ENCODE measurements around the gene CORO7.

The CORO7 gene

DNA sequence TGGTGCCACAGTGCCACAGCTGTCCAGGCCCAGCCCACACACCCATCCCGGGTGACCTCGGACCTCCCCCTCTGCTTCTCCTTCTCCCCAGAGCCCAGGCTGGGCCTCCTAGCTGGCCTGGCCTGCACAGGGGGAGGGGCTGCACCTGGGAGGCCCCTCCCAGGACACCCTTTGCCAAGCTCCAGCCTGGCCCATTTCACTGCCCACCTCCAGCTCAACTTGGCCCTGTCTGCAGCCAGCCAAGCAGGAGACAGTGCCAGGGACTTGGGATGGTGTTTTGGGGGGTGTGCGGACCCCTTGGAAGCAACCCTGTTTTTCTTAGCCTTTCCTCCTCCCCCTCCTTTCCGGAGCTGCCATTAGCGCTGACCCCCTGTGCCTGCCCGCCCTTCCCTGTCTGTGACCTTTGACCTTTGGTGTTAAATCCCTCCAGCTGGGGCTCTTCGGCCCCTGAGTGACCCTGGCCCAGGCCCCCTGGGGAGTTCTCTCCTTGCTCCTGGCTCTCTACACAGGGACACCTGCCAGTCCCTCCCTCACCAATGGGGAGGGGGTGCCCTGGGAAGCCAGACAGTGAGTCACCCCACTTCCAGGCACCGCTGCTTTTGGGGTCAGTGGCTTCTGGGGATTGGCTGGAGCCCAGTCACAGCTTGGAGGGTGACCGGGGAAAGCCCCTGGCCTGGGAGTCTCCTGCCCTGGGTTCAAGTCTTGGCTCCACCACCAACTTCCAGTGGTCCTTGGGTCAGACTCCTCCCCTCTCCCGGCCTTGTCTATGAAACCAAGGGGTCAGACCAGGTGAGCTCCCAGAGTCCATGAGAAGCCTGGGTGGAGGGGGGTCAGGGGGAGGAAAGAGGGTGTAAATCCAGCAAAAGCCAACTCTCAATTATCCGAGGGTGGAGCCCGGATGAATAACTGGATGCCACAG is 98.6 kb downstream of the CORO7 start:
- DNase-seq, result no peak

DNA sequence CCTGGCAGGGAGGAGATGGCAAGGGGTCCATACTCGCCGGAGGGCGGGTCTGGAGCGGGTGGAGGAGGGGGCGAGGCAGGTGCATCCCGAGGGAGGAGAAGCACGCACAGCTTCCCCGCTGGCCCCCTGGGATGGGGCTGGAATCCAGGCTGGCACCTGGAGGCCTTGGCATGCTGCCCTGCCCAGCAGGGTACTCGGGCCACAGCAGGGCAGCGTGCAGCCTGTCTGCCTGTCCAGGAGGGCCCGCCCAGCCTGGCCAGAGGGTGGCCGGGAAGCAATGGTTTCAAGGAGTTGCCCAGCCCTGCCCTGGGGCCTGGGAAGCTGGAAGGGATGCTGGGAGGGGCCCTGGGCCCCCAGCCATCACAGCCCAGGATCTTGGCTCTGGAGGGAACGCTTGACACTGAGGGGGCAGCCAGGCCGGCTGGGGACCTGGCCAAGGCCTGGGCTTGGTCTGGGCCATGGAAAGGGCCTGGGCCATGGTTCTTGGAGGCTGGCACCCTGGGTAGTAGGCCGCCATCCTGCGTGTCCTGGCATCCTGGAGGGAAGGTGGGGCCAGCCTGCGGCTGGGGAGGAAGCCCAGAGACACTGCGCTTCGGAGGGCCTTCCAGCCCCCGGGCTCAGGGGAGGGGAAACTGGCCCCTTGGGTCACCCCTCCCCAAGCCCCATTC is 99.4 kb downstream of the CORO7 start:
- no peak for DNase-seq

DNA sequence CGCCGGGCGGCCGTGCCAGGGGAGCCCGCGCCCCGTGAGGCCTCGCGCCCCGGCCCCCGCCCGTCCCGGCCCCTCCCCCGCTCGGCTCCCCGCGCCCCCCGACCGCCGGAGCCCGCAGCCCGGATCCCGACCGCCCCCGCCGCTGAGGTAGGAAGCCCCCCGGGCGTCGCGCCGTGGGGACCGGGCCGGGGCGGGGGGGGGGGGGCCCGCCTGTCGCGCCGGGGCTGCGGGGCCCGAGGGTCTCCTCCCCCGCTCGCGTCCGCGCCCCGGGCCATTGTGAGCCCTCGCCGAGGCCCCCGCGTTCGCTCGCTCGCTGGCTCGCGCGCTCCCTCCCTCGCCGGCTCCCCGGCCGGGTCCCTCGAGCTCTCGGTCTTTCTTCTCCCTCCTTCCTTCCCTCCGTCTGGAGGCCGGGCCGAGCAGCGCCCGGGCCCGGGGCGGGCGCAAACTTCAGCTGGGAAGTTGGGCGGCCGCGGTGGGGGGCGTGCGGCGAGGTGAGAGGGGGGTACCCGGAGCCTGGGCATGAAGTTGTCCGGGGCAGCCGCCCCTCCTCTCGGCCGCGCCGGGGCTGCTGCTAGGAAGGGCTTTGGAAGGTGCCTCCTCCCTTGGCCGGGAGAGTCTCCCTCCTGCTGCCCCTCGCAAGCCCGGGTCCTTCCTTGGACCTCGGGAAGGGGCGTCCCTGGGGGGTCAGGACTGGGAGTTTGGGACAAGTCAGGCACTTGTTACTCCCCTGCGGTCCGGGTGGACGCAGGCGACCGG is 100.1 kb downstream of the CORO7 start:
- DNase-seq, result no peak

GRCh38 chr16:4315186-4316107 is 100.9 kb downstream of the CORO7 start, which contains the start of gene GLIS2:
GLIS2 (plus strand) TSS chr16:4316067; CDS start chr16:4332281, 16,214 bp downstream.
- DNase-seq, result no peak

DNA sequence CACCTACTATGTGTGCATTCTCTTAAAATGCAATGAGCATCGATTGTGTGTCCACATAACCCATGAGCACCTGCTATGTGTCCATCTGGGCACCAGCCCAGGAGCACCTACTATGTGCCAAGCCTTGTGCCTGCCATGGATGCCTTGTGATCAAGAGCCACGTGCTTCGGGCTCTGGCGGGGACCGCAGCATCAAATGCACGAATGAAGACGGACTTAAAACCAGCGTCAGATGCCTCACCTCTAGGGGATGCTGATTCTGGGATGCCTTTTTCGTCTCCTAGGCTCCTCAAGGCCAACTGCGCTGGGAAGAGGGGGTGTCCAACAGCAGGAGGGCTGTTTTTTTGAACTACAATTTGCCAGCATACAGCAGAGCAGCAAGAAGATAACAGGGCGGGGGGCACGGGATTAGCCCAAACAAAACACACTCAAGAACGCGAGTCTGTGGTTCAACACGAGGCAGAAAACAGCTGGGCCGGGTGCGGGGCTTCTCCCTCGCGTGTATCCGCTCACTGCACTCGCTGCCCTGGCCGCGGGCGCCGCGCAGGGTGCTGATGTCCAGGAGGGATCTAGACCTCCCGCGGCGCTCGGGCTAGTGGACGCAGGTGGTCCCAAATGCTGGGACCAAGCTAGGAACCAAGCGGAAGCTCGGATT is 101.7 kb downstream of the CORO7 start:
- DNase-seq, result no peak

GRCh38 chr16:4313563-4314531 is 102.5 kb downstream of the CORO7 start:
- no peak for DNase-seq

DNA sequence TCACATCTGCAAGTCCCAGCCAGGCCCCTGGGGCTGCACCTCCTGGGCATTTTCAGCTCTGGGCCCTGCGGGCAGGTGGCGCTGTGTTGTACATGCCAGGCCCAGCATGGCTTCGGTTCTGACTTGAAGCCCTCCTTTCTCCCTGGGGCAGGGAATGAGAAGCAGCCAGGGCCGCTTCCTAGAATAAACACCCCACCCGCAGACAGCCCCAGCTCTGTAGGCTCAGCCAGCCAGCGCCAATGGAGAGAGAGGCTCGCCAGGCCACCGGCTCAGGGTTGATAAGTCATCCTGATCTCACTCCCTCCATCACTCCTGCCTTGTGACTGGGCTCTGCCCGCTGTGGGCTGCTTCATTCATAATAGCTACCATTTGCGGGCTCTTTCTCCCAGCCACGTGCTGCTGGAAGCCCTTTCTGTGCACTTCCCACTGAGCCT is 106.5 kb downstream of the CORO7 start:
- DNase-seq, result no peak

GRCh38 chr16:4309102-4309832 is 107.1 kb downstream of the CORO7 start:
- DNase-seq, result no peak

- DNase-seq, result peak; percentile 95
These were observed 109.0 kb downstream of the CORO7 start for GRCh38 chr16:4307215-4308037.

DNA sequence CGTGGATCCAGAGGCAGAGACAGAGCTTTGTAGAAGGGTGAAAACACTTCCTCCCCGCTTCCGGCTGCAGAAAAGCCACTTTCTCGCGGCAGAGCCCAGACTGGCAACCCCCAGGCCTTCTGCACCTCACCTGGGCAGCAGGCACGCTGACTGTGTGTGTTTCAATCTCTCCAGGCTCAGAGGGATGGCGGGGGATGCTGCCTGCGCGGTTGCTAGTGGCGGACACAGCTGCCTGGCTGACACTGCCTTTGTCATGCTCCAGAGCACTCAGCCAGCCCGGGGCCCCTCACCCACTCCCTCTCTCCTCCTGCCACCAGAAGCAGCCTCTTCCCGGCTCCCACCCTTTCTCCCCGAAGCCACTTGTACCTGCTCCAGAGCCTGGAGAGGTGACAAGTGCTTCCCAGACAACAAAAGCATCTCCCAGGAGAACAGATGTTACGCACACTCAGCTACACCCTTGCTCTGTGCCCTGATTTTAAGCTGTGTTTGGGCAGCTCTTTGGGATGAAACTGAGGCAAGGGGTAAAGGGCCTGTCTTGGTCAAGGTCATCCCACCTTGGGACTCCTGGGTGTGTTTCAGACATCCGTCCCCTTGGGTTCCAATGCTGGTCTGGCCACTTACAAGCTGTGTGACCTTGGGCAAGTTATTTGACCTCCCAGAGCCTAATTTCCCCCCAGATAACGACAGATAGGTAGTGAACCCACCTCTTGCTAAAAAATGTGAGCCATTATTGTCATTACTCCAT is 109.8 kb downstream of the CORO7 start:
- no peak for DNase-seq

Data from stimulated activated CD4-positive, alpha-beta T cell treated with anti-CD3 and anti-CD28 coated beads, Interleukin-12 subunit alpha, Interleukin-12 subunit beta, amount 100 ng/mL, for 4 hours (primary cell).